ENCODE results near the gene CHAF1B.

Gene CHAF1B

GRCh38 chr21:36461277-36461917 lies 76.2 kb downstream of the CHAF1B start:
- Histone ChIP-seq H3K36me3 (no peaks in the 10 kb centered on the region), H3K27me3 (no peaks in the 10 kb centered on the region), H3K9me3 (no peaks in the 10 kb centered on the region), H3K4me1 (no peaks in the 10 kb centered on the region), H3K27ac (no peak overlapping the region), H3K4me3 (no peak overlapping the region)
- TF ChIP-seq CTCF (IDR thresholded peaks at IDR 0.05): no peak
- no peak for DNase-seq
- intact Hi-C loops (cut with DNase I; ENCODE audit: low total_unique reads): no loop called here

- intact Hi-C loops (cut with DNase I; ENCODE audit: low total_unique reads): no loop called here
- H3K4me1 ChIP-seq: no peaks in the 10 kb centered on the region
- no peaks in the 10 kb centered on the region for H3K36me3 ChIP-seq
- H3K27ac ChIP-seq: no peak overlapping the region
- no peak overlapping the region for H3K4me3 ChIP-seq
- TF ChIP-seq CTCF (IDR thresholded peaks at IDR 0.05): no peak
- no peaks in the 10 kb centered on the region for H3K27me3 ChIP-seq
- peak in 1 of 2 donors; percentile 35 for DNase-seq
- H3K9me3 ChIP-seq: no peaks in the 10 kb centered on the region
These were observed 76.8 kb downstream of the CHAF1B start for GRCh38 chr21:36461918-36462486.

GRCh38 chr21:36463204-36463603 lies 78.0 kb downstream of the CHAF1B start:
- intact Hi-C loops (cut with DNase I; ENCODE audit: low total_unique reads): no loop called here
- no peak for DNase-seq
- Histone ChIP-seq H3K4me1 (no peaks in the 10 kb centered on the region), H3K36me3 (no peaks in the 10 kb centered on the region), H3K27me3 (no peaks in the 10 kb centered on the region), H3K4me3 (no peak overlapping the region), H3K27ac (no peak overlapping the region), H3K9me3 (no peaks in the 10 kb centered on the region)
- TF ChIP-seq CTCF (IDR thresholded peaks at IDR 0.05): no peak

- Histone ChIP-seq H3K27me3 (no peaks in the 10 kb centered on the region), H3K4me3 (no peak overlapping the region)
These were observed 78.8 kb downstream of the CHAF1B start for GRCh38 chr21:36463991-36464390.

GRCh38 chr21:36464590-36464989 lies 79.4 kb downstream of the CHAF1B start:
- Histone ChIP-seq H3K27me3 (no peaks in the 10 kb centered on the region), H3K36me3 (no peaks in the 10 kb centered on the region), H3K4me3 (no peak overlapping the region), H3K9me3 (no peaks in the 10 kb centered on the region), H3K4me1 (no peaks in the 10 kb centered on the region), H3K27ac (no peak overlapping the region)
- intact Hi-C loops (cut with DNase I; ENCODE audit: low total_unique reads): no loop called here
- no peak for TF ChIP-seq CTCF (IDR thresholded peaks at IDR 0.05)
- DNase-seq: no peak

More at GRCh38 chr21:36463991-36464390, 78.8 kb downstream of the CHAF1B start:
- intact Hi-C loops (cut with DNase I; ENCODE audit: low total_unique reads): no loop called here
- no peak for TF ChIP-seq CTCF (IDR thresholded peaks at IDR 0.05)
- no peaks in the 10 kb centered on the region for H3K36me3 ChIP-seq
- no peaks in the 10 kb centered on the region for H3K4me1 ChIP-seq
- H3K9me3 ChIP-seq: no peaks in the 10 kb centered on the region
- H3K27ac ChIP-seq: no peak overlapping the region
- peak in 1 of 2 donors; percentile 28 for DNase-seq
